ENCODE results near the gene OGFOD1.

- no peak for TF ChIP-seq EZH2 (IDR thresholded peaks at IDR 0.05; ENCODE audit: low read length)
- no peak for TF ChIP-seq CTCF (optimal IDR thresholded peaks at IDR 0.05 in 1 of 3, IDR thresholded peaks at IDR 0.05 in 1 of 3, conservative IDR thresholded peaks at IDR 0.05 in 1 of 3; ENCODE audit: extremely low read depth in 1 of 3, insufficient read depth in 2 of 3, low read length in 3 of 3)
These were observed 42.8 kb upstream of the OGFOD1 start for GRCh38 chr16:56408379-56409098.
